ENCODE measurements around the gene NRL. TPM values are rescaled to one million over a fixed set of nuclear protein-coding genes. Genes with fewer than 3 reads are reported as not detected.

NRL gene
- total RNA-seq, 6 donors from 2014 or later = 2.6 to 9.8 (median 4.4) TPM

DNA sequence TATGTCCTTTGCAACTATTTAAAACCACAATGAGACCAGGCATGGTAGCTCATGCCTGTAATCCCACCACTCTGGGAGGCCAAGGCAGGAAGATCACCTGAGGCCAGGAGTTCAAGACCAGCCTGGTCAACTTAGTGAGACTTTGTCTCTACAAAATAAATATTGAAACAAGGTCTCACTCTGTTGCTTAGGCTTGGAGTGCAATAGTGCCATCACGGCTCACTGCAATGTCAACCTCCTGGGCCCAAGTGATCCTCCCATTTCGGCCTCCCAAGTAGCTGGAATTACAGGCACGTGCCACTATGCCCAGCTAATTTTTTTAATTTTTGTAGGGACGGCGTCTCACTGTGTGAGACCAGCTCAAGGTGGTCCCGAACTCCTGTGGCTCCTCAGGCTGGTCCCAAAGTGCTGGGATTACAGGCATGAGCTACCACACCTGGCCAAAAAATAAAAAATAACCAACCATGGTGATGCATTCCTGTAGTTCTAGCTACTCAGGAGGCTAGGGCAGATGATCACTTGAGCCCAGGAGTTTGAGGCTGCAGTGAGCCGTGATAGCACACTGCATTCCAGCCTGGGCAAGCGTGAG lies 14.8 kb upstream of the NRL start:
- Histone ChIP-seq H3K4me1 (peaks cover 0 to 10% (median 5%) of the 10 kb centered on the region in 4 donors), H3K4me3 (no peak overlapping the region), H3K9me3 (no peaks in the 10 kb centered on the region), H3K27ac (no peak overlapping the region), H3K36me3 (peaks cover 0 to 2% (median 0%) of the 10 kb centered on the region in 4 donors), H3K27me3 (no peaks in the 10 kb centered on the region)
- TF ChIP-seq POLR2AphosphoS5 (IDR thresholded peaks at IDR 0.05) (no peak), POLR2A (IDR thresholded peaks at IDR 0.05) (no peak), EP300 (IDR thresholded peaks at IDR 0.05) (no peak), CTCF (IDR thresholded peaks at IDR 0.05) (no peak)
- WGBS, 2 donors = 94% methylated on average over 8 of the region's 8 CpGs
- ATAC-seq (ENCODE audit: low FRiP score in 2 of 2) (no peak), DNase-seq (no peak)

DNA sequence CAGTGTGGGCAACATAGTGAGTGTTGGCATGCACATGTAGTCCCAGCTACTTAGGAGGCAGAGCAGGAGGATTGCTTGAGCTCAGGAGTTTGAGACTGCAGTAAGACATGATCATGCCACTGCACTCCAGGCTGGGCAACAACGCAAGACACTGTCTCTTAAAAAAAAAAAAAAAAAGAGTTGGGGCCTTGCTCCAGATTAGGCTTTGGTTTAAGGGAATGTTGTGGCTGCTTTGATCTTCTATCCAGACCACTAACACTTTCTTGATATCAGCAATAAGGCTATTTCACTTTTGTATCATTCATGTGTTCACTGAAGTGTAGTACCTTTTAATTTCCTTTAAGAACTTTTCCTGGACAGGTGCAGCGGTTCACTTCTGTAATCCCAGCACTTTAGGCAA lies 12.9 kb upstream of the NRL start:
- Histone ChIP-seq H3K4me1 (peaks cover 0 to 10% (median 5%) of the 10 kb centered on the region in 4 donors), H3K27me3 (no peaks in the 10 kb centered on the region), H3K36me3 (peaks cover 6 to 17% (median 12%) of the 10 kb centered on the region in 4 donors), H3K4me3 (no peak overlapping the region), H3K9me3 (no peaks in the 10 kb centered on the region), H3K27ac (no peak overlapping the region)
- no peak for DNase-seq
- no peak for ATAC-seq (ENCODE audit: low FRiP score in 2 of 2)
- WGBS, 2 donors = 85 to 86% methylated on average over 2 of the region's 2 CpGs
- no peak for TF ChIP-seq EP300 (IDR thresholded peaks at IDR 0.05)
- no peak for TF ChIP-seq POLR2AphosphoS5 (IDR thresholded peaks at IDR 0.05)
- TF ChIP-seq CTCF (IDR thresholded peaks at IDR 0.05) = no peak
- TF ChIP-seq POLR2A (IDR thresholded peaks at IDR 0.05) = no peak

- H3K9me3 ChIP-seq = no peaks in the 10 kb centered on the region
These were observed 12.2 kb upstream of the NRL start for GRCh38 chr14:24126939-24127338.

GRCh38 chr14:24123424-24124417 lies 9.0 kb upstream of the NRL start:
- ATAC-seq (ENCODE audit: low FRiP score in 2 of 2) (peak in 1 of 2 donors; percentile 28), DNase-seq (no peak)
- Histone ChIP-seq H3K27ac (no peak overlapping the region), H3K9me3 (no peaks in the 10 kb centered on the region), H3K4me3 (no peak overlapping the region), H3K4me1 (no peaks in the 10 kb centered on the region), H3K27me3 (no peaks in the 10 kb centered on the region), H3K36me3 (peaks cover 38 to 57% (median 50%) of the 10 kb centered on the region in 4 donors)
- WGBS, 2 donors = 86% methylated on average over 9 of the region's 9 CpGs
- TF ChIP-seq POLR2A (IDR thresholded peaks at IDR 0.05) (no peak), CTCF (IDR thresholded peaks at IDR 0.05) (no peak), EP300 (IDR thresholded peaks at IDR 0.05) (no peak), POLR2AphosphoS5 (IDR thresholded peaks at IDR 0.05) (no peak)

More at GRCh38 chr14:24126939-24127338, 12.2 kb upstream of the NRL start:
- Histone ChIP-seq H3K4me1 (peaks cover 0 to 10% (median 5%) of the 10 kb centered on the region in 4 donors), H3K27ac (no peak overlapping the region), H3K36me3 (peaks cover 10 to 24% (median 20%) of the 10 kb centered on the region in 4 donors), H3K27me3 (no peaks in the 10 kb centered on the region), H3K4me3 (no peak overlapping the region)
- TF ChIP-seq EP300 (IDR thresholded peaks at IDR 0.05) = no peak
- no peak for TF ChIP-seq POLR2A (IDR thresholded peaks at IDR 0.05)
- no peak for TF ChIP-seq CTCF (IDR thresholded peaks at IDR 0.05)
- TF ChIP-seq POLR2AphosphoS5 (IDR thresholded peaks at IDR 0.05) = no peak
- DNase-seq (no peak), ATAC-seq (ENCODE audit: low FRiP score in 2 of 2) (no peak)
